ENCODE results near the gene ARL16.

Gene ARL16

GRCh38 chr17:81640011-81640410 lies 43.6 kb downstream of the ARL16 start:
- H3K4me3 ChIP-seq (replicated peaks; ENCODE audit: low read depth, low read length) = no peak overlapping the region
- TF ChIP-seq CTCF (IDR thresholded peaks at IDR 0.05; ENCODE audit: low read length, missing control alignments) = no peak
- DNase-seq (ENCODE audit: low read depth) = no peak

- no peak for TF ChIP-seq CTCF (IDR thresholded peaks at IDR 0.05; ENCODE audit: low read length, missing control alignments)
- no peak overlapping the region for H3K4me3 ChIP-seq (replicated peaks; ENCODE audit: low read depth, low read length)
- no peak for DNase-seq (ENCODE audit: low read depth)
Measured at GRCh38 chr17:81638683-81639082, 44.9 kb downstream of the ARL16 start.

GRCh38 chr17:81636505-81637288 lies 46.9 kb downstream of the ARL16 start, which contains the start of the genes NPLOC4 and TSPAN10:
NPLOC4 (minus strand) TSS chr17:81637112; CDS start chr17:81636930, 182 bp downstream.
TSPAN10 (plus strand) TSS chr17:81637196; CDS start chr17:81642413, 5,217 bp downstream.
- DNase-seq (ENCODE audit: low read depth) = peak; percentile 88
- TF ChIP-seq CTCF (IDR thresholded peaks at IDR 0.05; ENCODE audit: low read length, missing control alignments) = no peak
- peak within 1 kb of the TSS; percentile 93 for H3K4me3 ChIP-seq (replicated peaks; ENCODE audit: low read depth, low read length)

- peak overlapping the region; percentile 93 for H3K4me3 ChIP-seq (replicated peaks; ENCODE audit: low read depth, low read length)
- no peak for TF ChIP-seq CTCF (IDR thresholded peaks at IDR 0.05; ENCODE audit: low read length, missing control alignments)
- no peak for DNase-seq (ENCODE audit: low read depth)
Measured at GRCh38 chr17:81635973-81636504, 47.6 kb downstream of the ARL16 start.

GRCh38 chr17:81635431-81635830 lies 48.2 kb downstream of the ARL16 start:
- H3K4me3 ChIP-seq (replicated peaks; ENCODE audit: low read depth, low read length) = peak overlapping the region; percentile 93
- no peak for DNase-seq (ENCODE audit: low read depth)
- TF ChIP-seq CTCF (IDR thresholded peaks at IDR 0.05; ENCODE audit: low read length, missing control alignments) = no peak

- no peak overlapping the region for H3K4me3 ChIP-seq (replicated peaks; ENCODE audit: low read depth, low read length)
- no peak for DNase-seq (ENCODE audit: low read depth)
- TF ChIP-seq CTCF (IDR thresholded peaks at IDR 0.05; ENCODE audit: low read length, missing control alignments) = no peak
Measured at GRCh38 chr17:81631482-81631881, 52.1 kb downstream of the ARL16 start.

Data from fibroblast of pulmonary artery (primary cell).